H1 (cell line): Measurements from ENCODE around the gene CYTH1. TPM values are rescaled to one million over a fixed set of nuclear protein-coding genes. Genes with fewer than 3 reads are reported as not detected.

Experiments used
- CTCF ChIA-PET: fragments of 300-600 bp; sonication (Branson Sonifier 250); formaldehyde crosslinking; loops from one replicate; lab custom pipeline; 2021; ENCODE audit not compliant: partially characterized antibody; lab: Charles Lee
- POLR2A ChIA-PET: fragments of 300-600 bp; sonication (Branson Sonifier 250); formaldehyde crosslinking; loops from one replicate; lab custom pipeline; 2021; ENCODE audit warnings: inconsistent platforms; ENCODE audit not compliant: partially characterized antibody; lab: Charles Lee
- DNase-seq, 2 experiments: peaks; one replicate each; pipeline versions ENCODE4 v3.0.0 to v3.0.0-alpha.2; 2010 to 2022; ENCODE audit warnings: low spot score in 2 of 2, low read depth in 1 of 2, mixed read lengths in 1 of 2
- FAIRE-seq: peaks from 2 replicates; lab custom pipeline; 2011; peaks lifted over from hg19 to GRCh38; lab: Jason Lieb, UNC
- H2AFZ ChIP-seq: 2 replicates; pipeline ENCODE4 v1.8.1; 2012; ENCODE audit warnings: low read length, inconsistent platforms
- H2AK5ac ChIP-seq: 2 replicates; pipeline ENCODE4 v1.6.1; 2013; ENCODE audit warnings: low read depth, low read length
- H2BK120ac ChIP-seq: replicated peaks from 2 replicates; pipeline ENCODE3; 2013; ENCODE audit warnings: low read depth, low read length, inconsistent platforms
- H2BK12ac ChIP-seq: 2 replicates; pipeline ENCODE4 v1.6.1; 2013; ENCODE audit warnings: low read depth, low read length
- H2BK15ac ChIP-seq: 2 replicates; pipeline ENCODE4 v1.6.1; 2013; ENCODE audit warnings: low read length
- H2BK20ac ChIP-seq: 2 replicates; pipeline ENCODE4 v1.6.1; 2013; ENCODE audit warnings: low read length
- H2BK5ac ChIP-seq: 2 replicates; pipeline ENCODE4 v1.6.1; 2013; ENCODE audit warnings: low read depth, low read length
- H3K14ac ChIP-seq: 2 replicates; pipeline ENCODE4 v1.6.1; 2013; ENCODE audit warnings: inconsistent platforms; ENCODE audit not compliant: insufficient read length
- H3K18ac ChIP-seq: 2 replicates; pipeline ENCODE4 v1.6.1; 2013; ENCODE audit warnings: low read length; ENCODE audit errors: extremely low read depth
- H3K23ac ChIP-seq: 2 replicates; pipeline ENCODE4 v1.6.1; 2013; ENCODE audit warnings: inconsistent platforms; ENCODE audit not compliant: insufficient read length
- H3K23me2 ChIP-seq: 2 replicates; pipeline ENCODE4 v1.6.1; 2013; ENCODE audit warnings: low read depth, low read length
- H3K27ac ChIP-seq: 2 replicates; pipeline ENCODE4 v1.6.1; 2011; ENCODE audit warnings: low read depth, low read length, inconsistent platforms
- H3K27me3 ChIP-seq, 4 experiments: replicated peaks in 1 of 4; 1 replicate in 1 of 4; 2 replicates in 3 of 4; pipeline versions ENCODE4 v1.6.1 to v1.8.1; 2011 to 2013; ENCODE audit warnings: low read length in 3 of 4, mild to moderate bottlenecking in 3 of 4, inconsistent platforms in 2 of 4, mixed read lengths in 2 of 4, moderate library complexity in 1 of 4; ENCODE audit not compliant: control insufficient read depth in 3 of 4, insufficient read depth in 3 of 4; ENCODE audit errors: extremely low read depth in 1 of 4
- H3K36me3 ChIP-seq, 4 experiments: 2 replicates each; pipeline versions ENCODE4 v1.6.1 to v1.8.1; 2011 to 2013; ENCODE audit warnings: mild to moderate bottlenecking in 4 of 4, low read length in 3 of 4, moderate library complexity in 2 of 4, control low read depth in 1 of 4, inconsistent platforms in 1 of 4; ENCODE audit not compliant: insufficient read depth in 4 of 4, control insufficient read depth in 2 of 4
- H3K4ac ChIP-seq: replicated peaks from 2 replicates; pipeline ENCODE3; 2013; ENCODE audit warnings: low read length, low read depth, mixed read lengths, inconsistent platforms; ENCODE audit not compliant: insufficient read length
- H3K4me1 ChIP-seq, 4 experiments: replicated peaks in 1 of 4; 1 replicate in 1 of 4; 2 replicates in 3 of 4; pipeline versions ENCODE4 v1.6.1 to v1.8.1; 2011 to 2013; ENCODE audit warnings: low read length in 3 of 4, inconsistent platforms in 2 of 4, mixed read lengths in 1 of 4; ENCODE audit not compliant: insufficient read depth in 4 of 4, control insufficient read depth in 3 of 4
- H3K4me2 ChIP-seq, 2 experiments: 2 replicates each; pipeline versions ENCODE4 v1.6.1 to v1.8.1; 2011 to 2013; ENCODE audit warnings: low read depth in 2 of 2, low read length in 2 of 2, control low read depth in 1 of 2, inconsistent platforms in 1 of 2, mild to moderate bottlenecking in 1 of 2; ENCODE audit not compliant: insufficient read depth in 1 of 2
- H3K4me3 ChIP-seq, 4 experiments: fragments of 200-600, 300-600 bp in 1 of 4; sonication (generic), shearing (Covaris generic), sonication (Bioruptor Twin) in 1 of 4; 2 replicates each; pipeline versions ENCODE4 v1.5.1 to v1.8.1; 2011 to 2016; ENCODE audit warnings: low read length in 4 of 4, low read depth in 3 of 4, control low read depth in 2 of 4, inconsistent platforms in 2 of 4, mild to moderate bottlenecking in 2 of 4, mixed read lengths in 1 of 4, moderate library complexity in 1 of 4; ENCODE audit not compliant: insufficient read depth in 2 of 4; ENCODE audit errors: extremely low read depth in 1 of 4
- H3K56ac ChIP-seq: replicated peaks from 2 replicates; pipeline ENCODE3; 2013; ENCODE audit warnings: low read depth, mild to moderate bottlenecking, mixed read lengths, low read length, inconsistent platforms; ENCODE audit not compliant: insufficient read length
- H3K79me1 ChIP-seq: 2 replicates; pipeline ENCODE4 v1.6.1; 2013; ENCODE audit warnings: low read depth, low read length, control low read depth
- H3K79me2 ChIP-seq, 2 experiments: 2 replicates each; pipeline versions ENCODE4 v1.6.1 to v1.8.1; 2012 to 2013; ENCODE audit warnings: low read length in 2 of 2, mild to moderate bottlenecking in 2 of 2, inconsistent platforms in 1 of 2; ENCODE audit not compliant: insufficient read depth in 2 of 2, control insufficient read depth in 1 of 2
- H3K9ac ChIP-seq, 4 experiments: replicated peaks in 1 of 4; 1 replicate in 1 of 4; 2 replicates in 3 of 4; pipeline versions ENCODE4 v1.6.1 to v1.8.1; 2011 to 2013; ENCODE audit warnings: low read depth in 3 of 4, low read length in 3 of 4, control low read depth in 2 of 4, mild to moderate bottlenecking in 2 of 4, moderate library complexity in 2 of 4, inconsistent platforms in 1 of 4; ENCODE audit errors: extremely low read depth in 1 of 4
- H3K9me3 ChIP-seq, 2 experiments: 2 replicates each; pipeline versions ENCODE4 v1.6.1 to v1.8.1; 2012 to 2013; ENCODE audit warnings: mild to moderate bottlenecking in 2 of 2, moderate library complexity in 2 of 2, control low read depth in 1 of 2, inconsistent platforms in 1 of 2, low read depth in 1 of 2, low read length in 1 of 2, mixed read lengths in 1 of 2; ENCODE audit not compliant: insufficient read depth in 2 of 2
- H4K20me1 ChIP-seq, 2 experiments: replicated peaks in 1 of 2; 2 replicates each; pipeline versions ENCODE3 to v1.8.1; 2011 to 2013; ENCODE audit warnings: inconsistent platforms in 2 of 2, low read length in 2 of 2, mild to moderate bottlenecking in 1 of 2; ENCODE audit not compliant: insufficient read depth in 2 of 2, control insufficient read depth in 1 of 2
- H4K5ac ChIP-seq: 2 replicates; pipeline ENCODE4 v1.6.1; 2013; ENCODE audit warnings: low read length, low read depth, mixed read lengths, inconsistent platforms; ENCODE audit not compliant: insufficient read length
- H4K8ac ChIP-seq: 2 replicates; pipeline ENCODE4 v1.8.0; 2013; ENCODE audit warnings: mild to moderate bottlenecking, moderate library complexity, low read length, inconsistent platforms; ENCODE audit not compliant: insufficient read depth; ENCODE audit errors: extremely low read depth
- H4K91ac ChIP-seq: replicated peaks from 2 replicates; pipeline ENCODE3; 2013; ENCODE audit warnings: low read length, mixed read lengths, inconsistent platforms; ENCODE audit not compliant: insufficient read length
- ASH2L ChIP-seq: fragments of 200-600, 300-600 bp; sonication (generic); IDR thresholded peaks from one replicate; pipeline ENCODE4 v1.7.1; 2017; ENCODE audit warnings: low read length
- CREB1 ChIP-seq: IDR thresholded peaks from 2 replicates; pipeline ENCODE4 v1.6.1; 2012; ENCODE audit warnings: inconsistent platforms
- HDAC2 ChIP-seq, 2 experiments: fragments of 300-600 bp in 1 of 2; sonication (generic) in 1 of 2; IDR thresholded peaks; 2 replicates each; pipeline ENCODE4 v1.6.1; 2011 to 2012; ENCODE audit warnings: low read depth in 2 of 2, low read length in 2 of 2, mild to moderate bottlenecking in 2 of 2, moderate library complexity in 2 of 2, borderline replicate concordance in 1 of 2, inconsistent platforms in 1 of 2
- RXRA ChIP-seq: IDR thresholded peaks from 2 replicates; pipeline ENCODE4 v1.6.1; 2011; ENCODE audit warnings: low read depth, mild to moderate bottlenecking, low read length, moderate library complexity; ENCODE audit not compliant: insufficient read depth
- WGBS, 2 experiments: shearing (Covaris generic) in 1 of 2; methylation state at CpG; one replicate each; pipeline versions ENCODE4 v1.1.6 to v1.1.7; 2013 to 2015; ENCODE audit warnings: low lambda C conversion rate in 2 of 2, mixed read lengths in 2 of 2, inconsistent platforms in 1 of 2, low coverage in 1 of 2, missing lambda C conversion rate in 1 of 2; ENCODE audit not compliant: insufficient replicate concordance in 2 of 2, insufficient coverage in 1 of 2, insufficient read length in 1 of 2; ENCODE audit errors: extremely low coverage in 1 of 2, missing lambda C conversion rate in 1 of 2; 5-methylcytosine and 5-hydroxymethylcytosine counted together
- polyA plus RNA-seq, 7 experiments: library from polyadenylated mRNA; depleted of rRNA in 3 of 7; stranded (reverse) in 5 of 7; unstranded in 2 of 7; fragments of >200 nt in 5 of 7; fragments of 200-250 nt in 2 of 7; gene quantifications; 1 replicate in 5 of 7; 2 replicates in 1 of 7; 4 replicates in 1 of 7; pipeline versions ENCODE4 v1.2.1 to v1.2.3, GENCODE V29; 2011 to 2013; ENCODE audit warnings: missing spikeins in 2 of 7, mixed read lengths in 2 of 7
- total RNA-seq: library from RNA; stranded (reverse); fragmentation: NEBNext Ultra II Directional; extraction: Animal tissue kit (Norgen Biotek cat#: 25700); gene quantifications from 2 replicates; pipeline ENCODE4 v1.2.1, GENCODE V29; 2021
- TF ChIP-seq, protein P1 (sequence below): IDR thresholded peaks from 2 replicates; pipeline ENCODE4 v1.6.1; 2012; ENCODE audit warnings: low read length, inconsistent platforms
- TF ChIP-seq, protein P2 (sequence below): IDR thresholded peaks from 2 replicates; pipeline ENCODE4 v1.6.1; 2012; ENCODE audit warnings: inconsistent platforms

The CYTH1 gene
- total and polyA plus RNA-seq, 2 of the 8 experiments (the other 6 are each of a cell fraction or from before 2014, with no cell fraction given), result 12.8 to 14.8 TPM

DNA sequence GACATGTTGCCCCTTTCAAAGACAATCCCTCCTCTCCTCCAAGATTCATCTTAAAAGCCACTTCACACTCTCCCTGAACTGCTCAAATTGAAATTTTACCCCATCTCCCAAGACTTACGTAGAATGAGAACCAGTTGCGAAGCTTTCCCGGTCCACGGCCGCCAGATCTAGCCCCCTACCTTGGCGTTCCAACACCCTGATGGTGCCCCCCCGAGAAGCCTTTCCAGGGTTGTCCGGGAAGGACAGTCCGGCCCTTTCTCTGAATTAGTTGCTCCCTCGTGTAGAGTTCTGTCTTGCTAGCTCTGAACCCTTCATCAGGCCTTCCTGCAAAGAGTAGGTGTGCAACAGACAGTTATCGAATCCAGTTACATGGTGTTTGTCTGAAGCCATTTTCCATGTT lies 144.9 kb downstream of the CYTH1 start:
- H2BK120ac ChIP-seq, result no peak overlapping the region
- no peak overlapping the region for H3K27ac ChIP-seq
- H3K79me1 ChIP-seq, result no peaks in the 10 kb centered on the region
- H2BK20ac ChIP-seq, result no peak overlapping the region
- H2AK5ac ChIP-seq, result no peak overlapping the region
- H3K23me2 ChIP-seq, result peaks cover 3% of the 10 kb centered on the region; the same call in 1 of the 2 replicates
- H3K4me2 ChIP-seq, result no peak overlapping the region
- no peak overlapping the region for H2BK15ac ChIP-seq
- POLR2A ChIA-PET, result interaction anchor here (0.8 to 1.2 kb wide), 2 partner anchors 8 to 11 kb away, joined by 3 read pairs; no protein-coding TSS in a partner anchor
- H3K27me3 ChIP-seq, result no peaks in the 10 kb centered on the region
- H3K4ac ChIP-seq, result no peak overlapping the region
- H2BK12ac ChIP-seq, result no peak overlapping the region
- DNase-seq (no peak), FAIRE-seq (no peak)
- no peak overlapping the region for H3K14ac ChIP-seq
- no peak overlapping the region for H3K56ac ChIP-seq
- H3K9me3 ChIP-seq, result no peaks in the 10 kb centered on the region; a peak in 1 of 4 replicates
- TF ChIP-seq CREB1 (no peak), RXRA (no peak), HDAC2 (IDR thresholded peaks at IDR 0.05; ENCODE audit: borderline replicate concordance in 1 of 2, low read depth in 2 of 2, low read length in 2 of 2) (no peak), ASH2L (no peak)
- TF ChIP-seq, protein P1, sequence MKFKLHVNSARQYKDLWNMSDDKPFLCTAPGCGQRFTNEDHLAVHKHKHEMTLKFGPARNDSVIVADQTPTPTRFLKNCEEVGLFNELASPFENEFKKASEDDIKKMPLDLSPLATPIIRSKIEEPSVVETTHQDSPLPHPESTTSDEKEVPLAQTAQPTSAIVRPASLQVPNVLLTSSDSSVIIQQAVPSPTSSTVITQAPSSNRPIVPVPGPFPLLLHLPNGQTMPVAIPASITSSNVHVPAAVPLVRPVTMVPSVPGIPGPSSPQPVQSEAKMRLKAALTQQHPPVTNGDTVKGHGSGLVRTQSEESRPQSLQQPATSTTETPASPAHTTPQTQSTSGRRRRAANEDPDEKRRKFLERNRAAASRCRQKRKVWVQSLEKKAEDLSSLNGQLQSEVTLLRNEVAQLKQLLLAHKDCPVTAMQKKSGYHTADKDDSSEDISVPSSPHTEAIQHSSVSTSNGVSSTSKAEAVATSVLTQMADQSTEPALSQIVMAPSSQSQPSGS, result no peak
- TF ChIP-seq, protein P2, sequence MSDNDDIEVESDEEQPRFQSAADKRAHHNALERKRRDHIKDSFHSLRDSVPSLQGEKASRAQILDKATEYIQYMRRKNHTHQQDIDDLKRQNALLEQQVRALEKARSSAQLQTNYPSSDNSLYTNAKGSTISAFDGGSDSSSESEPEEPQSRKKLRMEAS, result no peak
- no peak overlapping the region for H4K8ac ChIP-seq
- H3K18ac ChIP-seq, result no peak overlapping the region
- H3K23ac ChIP-seq, result no peak overlapping the region
- 82% methylated on average over 11 of the region's 11 CpGs; no CpG with 5 or more reads in 1 of the 2 experiments for WGBS, 2 experiments
- CTCF ChIA-PET, result interaction anchor here (1.4 kb wide), 1 partner anchor 142 kb away, joined by 3 read pairs; no protein-coding TSS in a partner anchor
- no peak overlapping the region for H4K91ac ChIP-seq
- H3K4me3 ChIP-seq, result no peak overlapping the region
- H4K20me1 ChIP-seq, result no peaks in the 10 kb centered on the region
- H3K9ac ChIP-seq, result no peak overlapping the region
- no peaks in the 10 kb centered on the region for H3K79me2 ChIP-seq
- H4K5ac ChIP-seq, result no peak overlapping the region
- H3K36me3 ChIP-seq, result no peaks in the 10 kb centered on the region
- H2BK5ac ChIP-seq, result no peak overlapping the region
- no peak overlapping the region for H2AFZ ChIP-seq
- no peaks in the 10 kb centered on the region for H3K4me1 ChIP-seq
